Measurements from ENCODE around the gene RYR1.
"Not testable (repeated sequence)": the region's sequence is repeated elsewhere in the genome, so short reads cannot be mapped to it uniquely, and the experiment has no call there.

RYR1 gene

DNA sequence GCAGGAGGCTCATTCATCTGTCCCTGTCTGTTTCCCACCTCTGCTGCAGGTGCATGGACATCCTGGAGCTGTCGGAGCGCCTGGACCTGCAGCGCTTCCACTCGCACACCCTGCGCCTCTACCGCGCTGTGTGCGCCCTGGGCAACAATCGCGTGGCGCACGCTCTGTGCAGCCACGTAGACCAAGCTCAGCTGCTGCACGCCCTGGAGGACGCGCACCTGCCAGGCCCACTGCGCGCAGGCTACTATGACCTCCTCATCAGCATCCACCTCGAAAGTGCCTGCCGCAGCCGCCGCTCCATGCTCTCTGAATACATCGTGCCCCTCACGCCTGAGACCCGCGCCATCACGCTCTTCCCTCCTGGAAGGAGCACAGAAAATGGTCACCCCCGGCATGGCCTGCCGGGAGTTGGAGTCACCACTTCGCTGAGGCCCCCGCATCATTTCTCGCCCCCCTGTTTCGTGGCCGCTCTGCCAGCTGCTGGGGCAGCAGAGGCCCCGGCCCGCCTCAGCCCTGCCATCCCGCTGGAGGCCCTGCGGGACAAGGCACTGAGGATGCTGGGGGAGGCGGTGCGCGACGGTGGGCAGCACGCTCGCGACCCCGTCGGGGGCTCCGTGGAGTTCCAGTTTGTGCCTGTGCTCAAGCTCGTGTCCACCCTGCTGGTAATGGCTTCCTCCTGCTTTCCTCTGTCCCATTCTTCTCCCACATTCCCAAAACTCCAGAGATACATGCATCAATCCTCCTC lies 52.2 kb downstream of the RYR1 start:
- FAIRE-seq (no peak), DNase-seq (ENCODE audit: insufficient read length, low spot score) (no peak)

DNA sequence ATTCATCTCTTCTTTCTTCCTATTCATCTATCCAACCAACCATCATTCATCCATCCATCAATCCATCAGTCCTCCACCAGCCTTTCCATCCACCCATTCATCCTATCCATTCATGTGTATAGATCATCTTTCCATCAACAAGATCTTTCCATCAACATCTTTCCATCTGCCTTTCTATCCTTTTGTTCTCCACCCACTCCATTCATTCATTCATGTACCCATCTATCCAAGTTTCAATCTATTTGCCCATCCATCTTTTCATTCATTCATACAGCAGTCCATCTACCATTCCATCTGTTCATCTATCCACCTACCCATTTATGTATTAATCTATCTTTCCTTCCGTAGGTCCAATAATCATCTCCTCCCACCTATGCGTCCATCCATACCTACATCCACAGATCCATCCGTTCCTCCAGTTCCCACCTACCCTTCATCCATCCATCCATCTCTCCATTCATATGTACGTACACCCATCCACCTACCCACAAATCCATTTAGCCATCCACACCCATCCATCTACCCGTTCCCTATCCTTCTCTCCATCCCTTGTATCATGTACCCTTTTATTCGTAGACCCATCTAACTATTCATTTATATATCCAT lies 53.3 kb downstream of the RYR1 start:
- no peak for DNase-seq (ENCODE audit: insufficient read length, low spot score)
- FAIRE-seq, result no peak

DNA sequence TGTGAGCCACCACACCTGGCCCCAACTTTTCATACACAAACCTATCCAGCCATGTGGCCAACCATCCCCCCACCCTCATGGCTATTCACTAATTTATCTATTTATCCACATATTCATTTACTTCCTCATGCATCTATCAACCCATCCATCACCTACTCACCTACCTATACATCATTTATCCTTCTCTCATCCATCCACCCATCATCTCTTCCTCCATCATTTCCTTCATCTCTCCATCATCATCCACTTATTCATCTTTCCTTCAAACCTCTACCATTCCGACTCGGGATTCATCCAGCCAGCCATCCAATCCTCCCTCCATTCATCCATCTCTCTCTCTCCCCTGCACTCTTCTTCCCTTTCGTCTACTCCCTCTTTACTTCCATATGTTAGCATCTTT lies 54.6 kb downstream of the RYR1 start:
- FAIRE-seq (no peak), DNase-seq (ENCODE audit: insufficient read length, low spot score) (no peak)

DNA sequence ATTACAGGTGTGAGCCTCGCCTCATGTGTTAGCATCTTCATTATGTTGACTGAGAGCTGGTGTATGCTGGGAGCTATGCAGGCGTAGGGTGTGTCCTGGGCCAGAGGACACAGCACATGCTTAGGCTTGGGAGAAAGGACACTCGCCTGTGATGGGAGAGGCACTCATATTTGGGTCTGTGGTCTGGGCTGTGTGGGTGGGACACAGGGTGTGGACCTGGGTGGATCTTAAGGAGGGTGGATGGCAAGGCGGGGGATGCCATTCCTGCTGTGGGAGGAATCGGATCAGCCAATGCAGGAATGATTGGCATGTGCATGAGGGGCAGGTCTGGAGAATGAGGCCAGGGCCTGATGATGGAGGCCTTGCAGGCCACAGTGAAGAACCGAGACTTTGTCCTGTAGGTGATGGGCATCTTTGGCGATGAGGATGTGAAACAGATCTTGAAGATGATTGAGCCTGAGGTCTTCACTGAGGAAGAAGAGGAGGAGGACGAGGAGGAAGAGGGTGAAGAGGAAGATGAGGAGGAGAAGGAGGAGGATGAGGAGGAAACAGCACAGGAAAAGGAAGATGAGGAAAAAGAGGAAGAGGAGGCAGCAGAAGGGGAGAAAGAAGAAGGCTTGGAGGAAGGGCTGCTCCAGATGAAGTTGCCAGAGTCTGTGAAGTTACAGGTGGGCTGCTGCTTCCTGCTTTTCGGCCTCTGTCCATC lies 55.4 kb downstream of the RYR1 start:
- DNase-seq (ENCODE audit: insufficient read length, low spot score) (no peak), FAIRE-seq (no peak)

DNA sequence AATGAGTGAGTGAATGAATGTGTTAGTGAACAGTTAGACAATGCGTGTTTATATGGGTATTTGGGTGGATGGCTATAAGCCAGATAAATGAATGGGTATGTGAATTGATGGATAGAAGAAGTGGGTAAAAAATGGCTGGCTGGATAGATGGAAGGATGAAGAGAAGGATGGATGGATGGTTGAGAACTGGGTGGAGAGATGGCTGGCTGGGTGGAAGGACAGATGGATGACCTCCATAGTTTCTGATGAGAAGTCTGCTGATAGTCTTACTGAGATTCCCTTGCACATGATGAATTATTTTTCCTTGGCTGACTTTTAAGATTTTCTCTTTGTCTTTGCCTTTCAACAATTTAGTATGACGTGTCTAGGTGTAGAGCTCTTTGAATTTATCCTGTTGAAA lies 57.4 kb downstream of the RYR1 start:
- no peak for FAIRE-seq

DNA sequence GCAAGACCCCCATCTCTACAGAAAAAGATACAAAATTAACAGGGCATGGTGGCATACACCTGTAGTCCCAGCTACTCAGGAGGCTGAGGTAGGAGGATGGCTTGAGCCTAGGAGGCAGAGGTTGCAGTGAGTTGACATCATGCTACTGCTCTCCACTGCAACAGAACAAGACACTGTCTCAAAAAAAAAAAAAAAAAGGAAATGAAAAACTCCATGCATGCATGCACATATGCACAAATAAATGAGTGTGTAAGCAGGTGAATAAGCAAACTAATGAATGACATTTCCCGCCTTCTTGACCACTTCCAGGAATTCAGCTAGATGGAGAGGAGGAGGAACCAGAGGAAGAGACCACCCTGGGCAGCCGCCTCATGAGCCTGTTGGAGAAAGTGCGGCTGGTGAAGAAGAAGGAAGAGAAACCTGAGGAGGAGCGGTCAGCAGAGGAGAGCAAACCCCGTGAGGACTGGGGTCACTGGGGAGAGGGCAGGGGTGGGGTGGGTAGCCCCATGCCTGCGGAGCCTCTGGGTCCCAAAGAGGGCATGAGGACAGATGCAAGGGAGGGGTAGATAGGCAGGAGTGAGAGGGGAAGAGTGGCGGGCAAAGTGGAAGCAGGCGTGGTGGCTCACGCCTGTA lies 58.8 kb downstream of the RYR1 start:
- DNase-seq (ENCODE audit: insufficient read length, low spot score) (no peak), FAIRE-seq (no peak)

More for the DNA sequence above, 57.4 kb downstream of the RYR1 start:
- no peak for DNase-seq (ENCODE audit: insufficient read length, low spot score)

DNA sequence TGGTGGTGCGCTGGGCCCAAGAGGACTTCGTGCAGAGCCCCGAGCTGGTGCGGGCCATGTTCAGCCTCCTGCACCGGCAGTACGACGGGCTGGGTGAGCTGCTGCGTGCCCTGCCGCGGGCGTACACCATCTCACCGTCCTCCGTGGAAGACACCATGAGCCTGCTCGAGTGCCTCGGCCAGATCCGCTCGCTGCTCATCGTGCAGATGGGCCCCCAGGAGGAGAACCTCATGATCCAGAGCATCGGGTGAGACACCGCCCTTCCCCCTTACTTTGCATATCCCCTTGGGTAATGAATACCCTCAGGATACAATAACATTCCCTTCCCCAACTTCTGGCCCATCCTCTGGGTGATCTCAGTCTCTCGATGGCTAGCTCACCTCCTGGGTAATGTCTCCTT lies 60.9 kb downstream of the RYR1 start:
- FAIRE-seq (no peak), DNase-seq (ENCODE audit: insufficient read length, low spot score) (no peak)

DNA sequence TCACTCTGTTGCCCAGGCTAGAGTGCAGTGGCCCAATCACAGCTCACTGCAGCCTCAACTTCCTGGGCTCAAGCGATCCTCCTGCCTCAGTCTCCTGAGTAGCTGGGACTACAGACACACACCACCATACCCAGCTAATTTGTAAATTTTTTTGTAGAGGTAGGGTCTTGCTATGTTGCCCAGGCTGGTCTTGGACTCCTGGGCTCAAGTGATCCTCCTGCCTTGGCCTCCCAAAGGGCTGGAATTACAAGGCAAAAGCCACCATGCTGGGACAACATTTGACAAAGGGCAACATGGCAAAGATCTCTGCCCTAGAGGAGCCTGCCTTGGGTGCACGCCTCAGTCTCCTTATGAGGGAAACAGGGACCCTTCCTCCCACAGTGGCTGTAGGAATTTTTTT lies 61.9 kb downstream of the RYR1 start:
- not testable (repeated sequence) for DNase-seq (ENCODE audit: insufficient read length, low spot score); FAIRE-seq

DNA sequence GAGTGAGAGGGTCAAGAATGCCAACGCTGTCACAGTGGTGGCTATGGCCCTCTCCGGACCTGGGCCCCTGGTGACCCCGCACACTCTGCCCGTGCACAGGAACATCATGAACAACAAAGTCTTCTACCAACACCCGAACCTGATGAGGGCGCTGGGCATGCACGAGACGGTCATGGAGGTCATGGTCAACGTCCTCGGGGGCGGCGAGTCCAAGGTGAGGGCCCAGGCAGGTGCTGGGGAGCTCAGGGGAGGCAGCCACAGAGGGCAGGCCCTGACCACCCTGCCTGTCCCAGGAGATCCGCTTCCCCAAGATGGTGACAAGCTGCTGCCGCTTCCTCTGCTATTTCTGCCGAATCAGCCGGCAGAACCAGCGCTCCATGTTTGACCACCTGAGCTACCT lies 62.6 kb downstream of the RYR1 start:
- DNase-seq (ENCODE audit: insufficient read length, low spot score) (no peak), FAIRE-seq (no peak)

DNA sequence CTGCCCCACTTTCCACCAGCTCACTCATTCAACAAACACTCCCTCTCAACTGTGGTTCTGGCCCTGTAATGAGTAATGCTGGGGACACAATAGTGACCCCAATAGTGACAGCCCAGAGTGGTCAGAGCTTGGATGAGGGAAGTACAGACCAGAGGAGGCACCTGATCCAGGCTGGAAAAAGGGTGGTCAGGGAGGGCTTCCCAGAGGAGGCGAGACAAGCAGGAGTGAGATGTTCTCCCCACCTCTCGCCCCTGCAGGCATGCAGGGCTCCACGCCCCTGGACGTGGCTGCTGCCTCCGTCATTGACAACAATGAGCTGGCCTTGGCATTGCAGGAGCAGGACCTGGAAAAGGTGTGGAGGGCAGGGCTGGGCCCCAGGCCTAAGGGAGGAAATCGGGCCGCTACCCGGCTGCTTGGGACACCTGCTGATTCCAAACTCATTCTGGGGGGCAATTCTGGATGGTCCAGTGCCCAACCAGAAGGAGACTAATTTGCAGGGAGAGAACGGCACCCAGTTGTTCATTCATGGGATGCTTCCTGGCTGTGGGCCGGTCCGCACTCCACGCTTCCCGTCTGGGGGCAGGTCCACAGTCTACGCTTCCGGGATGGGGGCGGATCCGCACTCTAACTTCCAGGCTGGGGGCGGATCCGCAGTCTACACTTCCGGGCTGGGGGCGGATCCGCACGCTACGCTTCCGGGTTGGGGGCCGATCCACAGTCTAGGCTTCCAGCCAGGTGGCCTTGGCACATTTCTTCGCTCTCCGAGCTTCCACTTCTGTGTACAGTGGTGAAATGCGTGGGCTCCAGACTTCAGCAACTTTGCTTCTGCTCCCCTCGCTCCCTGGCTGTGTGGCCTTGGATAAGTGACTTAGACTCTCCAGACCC lies 63.4 kb downstream of the RYR1 start:
- FAIRE-seq, result no peak
- no peak for DNase-seq (ENCODE audit: insufficient read length, low spot score)

DNA sequence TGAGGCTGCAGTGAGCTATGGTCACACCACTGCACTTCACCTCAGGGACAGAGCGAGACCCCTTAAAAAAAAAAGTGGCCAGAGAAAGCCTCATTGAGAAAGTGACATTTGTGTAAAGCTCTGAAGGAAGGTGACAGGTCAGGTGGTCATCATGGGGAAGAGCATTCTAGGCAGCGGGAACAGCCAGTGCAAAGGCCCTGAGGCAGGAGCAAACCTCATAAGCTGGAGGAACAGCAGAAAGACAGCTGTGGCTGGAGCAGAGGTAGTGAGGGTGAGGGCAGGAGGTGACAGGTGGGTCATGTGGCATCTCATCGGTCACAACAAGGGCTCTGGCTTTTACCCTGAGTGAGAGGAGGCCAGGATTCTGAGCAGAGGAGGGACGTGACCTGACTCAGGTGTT lies 64.4 kb downstream of the RYR1 start:
- FAIRE-seq (no peak), DNase-seq (ENCODE audit: insufficient read length, low spot score) (no peak)

DNA sequence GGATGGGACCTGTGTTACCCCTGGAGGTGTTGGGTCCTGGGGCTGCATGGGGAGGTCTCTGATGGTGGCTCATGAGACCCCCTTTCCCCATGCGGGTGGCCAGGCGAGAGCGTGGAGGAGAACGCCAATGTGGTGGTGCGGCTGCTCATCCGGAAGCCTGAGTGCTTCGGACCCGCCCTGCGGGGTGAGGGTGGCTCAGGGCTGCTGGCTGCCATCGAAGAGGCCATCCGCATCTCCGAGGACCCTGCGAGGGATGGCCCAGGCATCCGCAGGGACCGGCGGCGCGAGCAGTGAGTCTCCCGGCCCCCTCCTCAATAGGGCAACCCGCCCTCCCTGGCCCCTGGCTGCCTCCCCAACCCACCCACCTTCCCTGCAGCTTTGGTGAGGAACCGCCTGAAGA lies 66.0 kb downstream of the RYR1 start:
- FAIRE-seq (no peak), DNase-seq (ENCODE audit: insufficient read length, low spot score) (no peak)

DNA sequence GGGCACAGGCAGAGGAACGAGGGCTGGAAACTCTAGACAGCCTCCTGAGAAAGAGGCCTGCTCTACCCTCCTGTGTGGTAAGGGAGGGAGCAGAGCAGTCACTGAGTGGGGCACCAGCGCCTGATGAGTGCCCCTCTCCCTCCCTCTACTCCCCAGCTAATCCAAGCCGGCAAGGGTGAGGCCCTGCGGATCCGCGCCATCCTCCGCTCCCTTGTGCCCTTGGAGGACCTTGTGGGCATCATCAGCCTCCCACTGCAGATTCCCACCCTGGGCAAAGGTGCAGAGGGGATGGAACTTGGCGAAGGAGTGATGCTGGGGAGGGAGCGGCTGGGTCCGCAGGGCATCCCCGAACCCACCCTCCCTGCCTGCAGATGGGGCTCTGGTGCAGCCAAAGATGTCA lies 67.0 kb downstream of the RYR1 start:
- FAIRE-seq (no peak), DNase-seq (ENCODE audit: insufficient read length, low spot score) (no peak)

DNA sequence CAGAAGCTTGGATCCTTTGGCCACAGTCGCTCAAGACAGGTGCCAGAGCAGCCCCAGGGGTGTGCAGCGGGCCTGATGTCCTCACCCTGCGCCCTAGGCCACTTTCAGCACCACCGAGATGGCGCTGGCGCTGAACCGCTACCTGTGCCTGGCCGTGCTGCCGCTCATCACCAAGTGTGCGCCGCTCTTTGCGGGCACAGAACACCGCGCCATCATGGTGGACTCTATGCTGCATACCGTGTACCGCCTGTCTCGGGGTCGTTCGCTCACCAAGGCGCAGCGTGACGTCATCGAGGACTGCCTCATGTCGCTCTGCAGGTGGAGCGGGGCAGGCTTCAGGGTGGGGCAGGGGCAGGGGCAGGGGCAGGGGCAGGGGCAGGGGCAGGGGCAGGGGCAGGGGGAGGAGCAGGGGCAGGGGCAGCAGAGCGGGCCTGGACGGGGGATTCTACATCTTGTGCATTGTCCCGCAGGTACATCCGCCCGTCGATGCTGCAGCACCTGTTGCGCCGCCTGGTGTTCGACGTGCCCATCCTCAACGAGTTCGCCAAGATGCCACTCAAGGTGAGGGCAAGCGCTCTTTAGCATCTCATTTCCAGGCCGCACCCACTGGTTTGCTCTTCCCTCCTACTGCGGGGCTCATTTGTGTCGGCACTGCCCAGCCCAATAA lies 69.1 kb downstream of the RYR1 start:
- no peak for DNase-seq (ENCODE audit: insufficient read length, low spot score)

DNA sequence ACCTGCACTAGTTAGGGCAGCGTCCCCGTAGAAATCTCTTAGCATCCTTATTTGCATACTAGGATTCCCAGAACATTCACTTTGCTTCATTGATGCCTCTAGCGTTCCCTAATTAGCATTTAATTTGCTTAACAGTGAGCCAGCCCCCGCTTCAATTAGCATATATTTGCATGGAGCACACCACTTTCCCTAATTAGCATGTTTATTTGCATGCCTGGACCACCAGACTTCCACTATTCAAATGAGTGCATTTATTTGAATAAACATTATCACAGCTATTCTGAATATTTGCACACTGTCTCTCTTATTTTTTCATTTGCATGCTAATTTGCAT lies 69.6 kb downstream of the RYR1 start:
- DNase-seq (ENCODE audit: insufficient read length, low spot score) (no peak), FAIRE-seq (no peak)

More for the DNA sequence above, 69.1 kb downstream of the RYR1 start:
- no peak for FAIRE-seq

DNA sequence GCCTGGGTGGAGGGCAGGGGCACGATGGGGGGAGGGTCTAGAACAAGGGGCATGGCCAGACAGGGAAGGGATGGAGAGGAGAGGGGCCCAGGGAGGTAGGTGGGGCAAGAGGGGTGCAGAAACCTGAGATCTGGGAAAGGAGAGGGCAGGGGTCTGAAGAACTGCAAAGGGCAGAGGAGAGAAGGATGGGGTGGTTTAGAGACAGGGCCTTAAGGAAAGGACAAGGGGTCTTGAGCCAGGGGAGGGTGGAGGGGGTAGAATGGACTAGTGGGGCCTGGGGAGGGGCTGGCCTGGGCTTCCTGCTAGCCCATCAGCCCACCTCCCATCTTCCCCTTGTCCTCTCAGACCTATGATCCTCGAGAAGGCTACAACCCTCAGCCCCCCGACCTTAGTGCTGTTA lies 72.5 kb downstream of the RYR1 start:
- DNase-seq (ENCODE audit: insufficient read length, low spot score) (no peak), FAIRE-seq (no peak)

DNA sequence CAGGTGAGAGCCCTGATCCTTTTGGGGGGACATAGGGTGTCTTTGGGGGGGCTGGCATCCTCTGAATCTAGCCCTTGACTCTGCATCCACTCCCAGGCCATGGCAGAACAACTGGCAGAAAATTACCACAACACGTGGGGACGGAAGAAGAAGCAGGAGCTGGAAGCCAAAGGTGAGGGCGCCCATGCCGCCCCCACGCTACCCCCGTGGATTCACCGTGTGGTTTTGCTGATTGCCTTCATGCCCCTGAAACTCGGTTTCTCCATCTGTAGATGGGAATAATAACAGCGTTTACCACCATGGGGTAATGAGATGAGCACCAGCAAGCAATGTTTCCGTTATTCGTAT lies 72.9 kb downstream of the RYR1 start:
- DNase-seq (ENCODE audit: insufficient read length, low spot score), result no peak
- FAIRE-seq, result no peak

DNA sequence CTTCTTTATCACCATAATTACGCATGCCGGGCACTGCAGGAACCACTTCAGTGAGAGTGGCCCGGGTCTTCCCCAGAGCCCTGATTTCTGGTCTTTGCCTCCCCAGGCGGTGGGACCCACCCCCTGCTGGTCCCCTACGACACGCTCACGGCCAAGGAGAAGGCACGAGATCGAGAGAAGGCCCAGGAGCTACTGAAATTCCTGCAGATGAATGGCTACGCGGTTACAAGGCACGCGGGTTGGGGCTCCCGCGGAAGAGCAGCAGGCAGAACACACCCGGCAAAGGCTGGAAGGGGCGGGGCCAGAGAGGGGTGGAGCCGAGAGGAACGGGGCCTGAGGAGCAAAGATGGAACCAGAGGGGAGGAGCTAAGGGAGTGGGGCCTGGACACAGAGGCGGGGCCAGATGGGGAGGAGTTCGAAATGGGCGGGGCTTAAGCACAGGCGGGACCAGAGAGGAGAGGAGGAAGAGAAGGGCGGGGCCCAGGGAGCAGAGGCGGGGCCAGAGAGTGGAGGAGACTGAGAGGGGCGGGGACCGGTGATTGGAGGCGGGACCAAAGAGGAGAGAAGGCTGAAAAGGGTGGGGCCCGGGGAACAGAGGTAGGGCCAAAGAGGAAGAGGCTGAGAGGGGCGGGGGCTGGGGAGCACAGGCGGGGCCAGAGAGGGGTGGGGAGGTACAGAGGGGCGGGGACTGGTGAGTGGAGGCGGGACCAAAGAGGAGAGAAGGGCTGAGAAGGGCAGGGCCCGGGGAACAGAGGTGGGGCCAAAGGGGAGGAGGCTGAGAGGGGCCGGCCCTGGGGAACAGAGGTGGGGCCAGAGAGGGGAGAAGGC lies 73.4 kb downstream of the RYR1 start:
- FAIRE-seq (no peak), DNase-seq (ENCODE audit: insufficient read length, low spot score) (peak; percentile 65)

DNA sequence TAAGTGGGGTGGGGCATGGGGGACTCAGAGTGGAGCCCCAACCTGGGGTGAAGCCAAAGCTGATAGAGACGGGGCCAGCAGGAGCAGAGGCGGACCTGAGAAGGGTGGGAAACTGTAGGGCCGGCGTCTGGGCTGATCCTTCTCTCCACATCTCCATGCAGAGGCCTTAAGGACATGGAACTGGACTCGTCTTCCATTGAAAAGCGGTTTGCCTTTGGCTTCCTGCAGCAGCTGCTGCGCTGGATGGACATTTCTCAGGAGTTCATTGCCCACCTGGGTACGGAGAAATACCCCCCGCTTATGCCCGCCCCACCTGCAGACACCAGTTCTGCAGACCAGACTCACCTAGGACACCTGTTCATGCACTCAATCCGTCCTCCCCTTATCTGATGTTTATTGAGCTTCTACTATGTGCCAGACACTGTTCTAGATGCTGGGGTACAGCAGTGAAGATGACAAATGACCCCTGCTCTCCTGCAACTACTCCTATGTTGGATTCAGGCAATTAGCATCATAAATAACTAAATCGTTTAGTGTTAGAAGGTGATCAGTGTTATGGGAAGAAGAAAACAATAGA lies 74.1 kb downstream of the RYR1 start:
- DNase-seq (ENCODE audit: insufficient read length, low spot score) (no peak), FAIRE-seq (peak; percentile 4)
